GM13977 (cell line): ENCODE data around the gene ALG2.
"Not testable (repeated sequence)": the region's sequence is repeated elsewhere in the genome, so short reads cannot be mapped to it uniquely, and the experiment has no call there.

Source experiments
- DNase-seq: peaks from one replicate; pipeline ENCODE4 v3.0.0; 2012; ENCODE audit warnings: low spot score
- in situ Hi-C: fragments of 300-500 bp; cut with MboI; formaldehyde crosslinking; loops from one replicate; pipeline ENCODE4 v1.12.0; 2022; ENCODE audit warnings: low sequenced_read_pairs, low pct_unique_long_range_greater_than_20kb, mixed read lengths, inconsistent platforms; ENCODE audit not compliant: unreplicated experiment
- TF ChIP-seq, protein P1 (sequence below): IDR thresholded peaks from 2 replicates; pipeline ENCODE4 v1.5.1; 2012; ENCODE audit warnings: mild to moderate bottlenecking, control low read depth; ENCODE audit not compliant: insufficient read depth; ENCODE audit errors: extremely low read depth, missing control alignments

ALG2 gene

DNA sequence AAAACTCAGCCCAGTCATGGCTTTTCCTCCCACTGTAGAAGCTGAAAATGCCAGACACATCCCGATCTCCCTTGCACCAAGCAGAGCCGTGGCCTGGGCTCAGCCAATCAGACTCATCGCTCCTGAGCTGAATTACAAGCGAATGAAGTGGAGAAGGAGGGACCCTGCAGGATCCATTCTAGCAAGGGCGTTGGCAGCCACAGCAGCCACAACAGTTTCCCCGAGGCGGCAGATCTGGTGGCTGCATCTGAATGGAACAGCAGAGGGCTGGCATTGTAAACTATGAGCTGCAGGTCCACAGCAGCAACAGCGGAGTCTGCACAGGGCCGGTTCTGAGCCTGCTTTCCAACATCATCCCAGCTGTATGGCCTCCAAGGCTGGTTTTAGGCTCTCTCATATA, 23.8 kb downstream of the ALG2 start:
- in situ Hi-C loops, result loop anchor here (25.0 kb wide), 3 partner anchors 614 to 1014 kb away; partner anchors contain the start of gene NR4A3
- DNase-seq, result no peak
- TF ChIP-seq, protein P1, sequence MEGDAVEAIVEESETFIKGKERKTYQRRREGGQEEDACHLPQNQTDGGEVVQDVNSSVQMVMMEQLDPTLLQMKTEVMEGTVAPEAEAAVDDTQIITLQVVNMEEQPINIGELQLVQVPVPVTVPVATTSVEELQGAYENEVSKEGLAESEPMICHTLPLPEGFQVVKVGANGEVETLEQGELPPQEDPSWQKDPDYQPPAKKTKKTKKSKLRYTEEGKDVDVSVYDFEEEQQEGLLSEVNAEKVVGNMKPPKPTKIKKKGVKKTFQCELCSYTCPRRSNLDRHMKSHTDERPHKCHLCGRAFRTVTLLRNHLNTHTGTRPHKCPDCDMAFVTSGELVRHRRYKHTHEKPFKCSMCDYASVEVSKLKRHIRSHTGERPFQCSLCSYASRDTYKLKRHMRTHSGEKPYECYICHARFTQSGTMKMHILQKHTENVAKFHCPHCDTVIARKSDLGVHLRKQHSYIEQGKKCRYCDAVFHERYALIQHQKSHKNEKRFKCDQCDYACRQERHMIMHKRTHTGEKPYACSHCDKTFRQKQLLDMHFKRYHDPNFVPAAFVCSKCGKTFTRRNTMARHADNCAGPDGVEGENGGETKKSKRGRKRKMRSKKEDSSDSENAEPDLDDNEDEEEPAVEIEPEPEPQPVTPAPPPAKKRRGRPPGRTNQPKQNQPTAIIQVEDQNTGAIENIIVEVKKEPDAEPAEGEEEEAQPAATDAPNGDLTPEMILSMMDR, result no peak

DNA sequence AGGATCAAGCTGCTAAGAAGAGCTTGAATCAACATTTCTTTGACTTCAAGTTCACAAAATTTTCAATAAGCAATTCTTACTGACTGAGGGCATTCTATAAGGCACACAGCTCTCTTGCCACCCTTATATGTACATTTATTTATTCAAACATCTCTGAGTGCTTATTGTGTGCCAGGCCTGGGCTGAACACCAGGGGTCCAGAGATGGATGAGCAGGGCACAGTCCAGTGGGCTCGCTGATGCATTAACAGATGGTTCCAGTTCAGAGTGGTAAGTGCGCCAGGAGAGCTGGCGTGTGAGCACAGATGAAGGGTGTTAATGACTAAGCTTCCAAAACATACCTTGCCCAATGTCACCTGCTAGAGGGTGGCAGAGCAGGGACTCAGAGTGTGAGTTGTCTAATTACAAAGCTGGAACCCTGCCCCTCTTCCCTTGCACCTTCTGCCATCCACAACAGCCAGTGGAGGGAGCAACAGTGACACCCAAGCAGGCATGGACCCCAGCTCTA, 24.6 kb downstream of the ALG2 start:
- no peak for DNase-seq
- TF ChIP-seq, protein P1, result no peak
- in situ Hi-C loops, result loop anchor here (25.0 kb wide), 3 partner anchors 615 to 1015 kb away; partner anchors contain the start of gene NR4A3

DNA sequence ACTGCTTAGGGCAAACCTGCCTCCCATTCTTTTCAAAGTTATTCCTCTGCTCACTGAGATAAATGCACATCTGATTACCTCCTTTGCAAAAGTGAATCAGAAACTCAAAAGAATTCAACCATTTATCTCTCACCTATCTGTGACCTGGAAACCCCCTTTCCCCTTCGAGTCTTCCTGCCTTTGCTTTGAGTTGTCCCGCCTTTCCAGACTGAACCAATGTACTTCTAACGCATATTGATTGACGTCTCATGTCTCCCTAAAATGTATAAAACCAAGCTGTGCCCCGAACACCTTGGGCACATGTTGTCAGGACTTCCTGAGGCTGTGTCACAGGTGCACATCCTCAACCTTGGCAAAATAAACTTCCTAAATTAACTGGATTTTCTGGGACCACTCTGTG, 25.3 kb downstream of the ALG2 start:
- not testable (repeated sequence) for DNase-seq
- in situ Hi-C loops, result loop anchor here (25.0 kb wide), 3 partner anchors 616 to 1016 kb away; partner anchors contain the start of gene NR4A3

DNA sequence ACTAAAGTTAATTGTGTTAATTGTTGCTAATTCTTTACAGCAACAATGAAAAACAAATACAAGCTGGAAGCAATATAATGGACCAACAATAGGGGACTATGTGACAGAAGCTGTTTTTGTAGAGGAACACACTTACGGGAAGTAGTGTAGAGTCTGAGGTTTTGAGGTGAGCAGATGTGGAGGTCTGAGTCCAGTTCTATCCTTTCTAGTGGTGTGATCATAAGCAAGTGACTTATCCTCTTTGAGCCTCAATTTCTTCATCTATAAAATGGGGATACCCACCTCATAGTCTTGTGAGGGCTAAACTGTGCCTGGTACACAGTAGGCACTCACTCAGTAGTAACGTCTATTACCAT, 28.3 kb downstream of the ALG2 start:
- in situ Hi-C loops, result loop anchor here (25.0 kb wide), 3 partner anchors 619 to 1019 kb away; partner anchors contain the start of gene NR4A3
- TF ChIP-seq, protein P1, result no peak

DNA sequence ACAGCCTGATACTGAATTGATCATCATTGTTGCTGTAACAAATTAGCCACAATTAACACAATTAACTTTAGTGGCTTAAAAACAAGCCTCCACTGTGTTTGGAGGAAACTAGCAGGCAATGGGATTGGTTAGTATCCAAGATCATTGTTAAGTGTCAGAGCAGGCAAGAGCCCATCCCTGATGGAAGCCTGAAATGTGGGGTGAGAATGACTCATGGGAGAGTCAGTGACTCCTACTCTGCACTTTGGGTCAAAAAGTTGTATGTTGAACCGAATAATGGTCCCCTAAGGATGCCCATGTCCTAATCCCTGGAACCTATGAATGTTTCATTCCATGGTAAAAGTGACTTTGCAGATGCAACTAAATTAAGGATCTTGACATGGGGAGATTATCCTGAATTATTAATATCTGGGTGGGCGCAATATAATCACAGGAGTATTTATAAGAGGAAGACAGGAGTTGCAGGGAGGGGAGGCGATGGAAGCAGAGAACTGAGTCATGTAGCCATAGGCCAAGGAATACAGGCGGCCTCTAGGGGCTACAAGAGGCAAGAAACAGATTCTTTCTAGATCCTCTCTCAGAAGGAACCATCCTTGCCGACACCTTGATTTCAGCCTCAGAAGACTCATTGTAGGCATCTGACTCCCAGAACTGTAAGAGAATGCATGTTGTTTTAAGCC, 28.8 kb downstream of the ALG2 start:
- in situ Hi-C loops, result loop anchor here (25.0 kb wide), 3 partner anchors 619 to 1019 kb away; partner anchors contain the start of gene NR4A3
- TF ChIP-seq, protein P1, result no peak
- DNase-seq, result no peak

More for the DNA sequence above, 28.3 kb downstream of the ALG2 start:
- no peak for DNase-seq

DNA sequence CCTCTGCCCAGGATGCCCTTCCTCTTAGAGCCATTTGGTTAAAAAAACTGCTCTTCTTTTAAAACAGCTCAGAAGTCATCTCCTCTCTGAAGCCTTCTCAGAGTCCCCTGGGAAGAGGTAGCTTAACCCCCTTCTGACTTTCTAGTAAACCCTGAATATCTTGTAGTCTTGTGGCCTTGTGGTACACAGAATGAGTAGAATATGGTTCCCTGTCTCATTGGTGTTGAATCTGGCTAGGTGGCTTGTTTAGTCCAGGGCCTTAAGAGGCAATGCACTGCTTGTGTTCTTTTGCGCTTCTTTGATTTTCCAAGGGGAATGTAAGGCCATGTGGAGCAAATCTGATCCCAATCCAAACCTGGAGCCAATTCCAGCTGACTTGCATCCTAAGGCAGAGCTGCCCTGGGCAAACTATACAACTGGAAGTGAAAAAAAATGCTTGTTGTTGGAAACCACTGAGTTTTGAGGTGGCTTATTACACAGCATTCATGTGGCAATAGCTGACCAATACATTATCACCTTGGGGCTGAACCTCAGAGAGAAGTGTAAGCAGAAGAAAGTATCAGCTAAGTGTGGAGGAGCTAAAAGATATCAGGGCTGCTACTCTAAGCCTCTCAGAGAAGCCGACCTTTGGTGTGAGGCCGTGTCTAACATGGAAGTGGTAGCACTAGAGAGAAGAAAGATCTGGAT, 31.0 kb downstream of the ALG2 start:
- TF ChIP-seq, protein P1, result no peak
- in situ Hi-C loops, result loop anchor here (25.0 kb wide), 3 partner anchors 622 to 1022 kb away; partner anchors contain the start of gene NR4A3
- DNase-seq, result no peak
